HEK293 (cell line): ENCODE measurements around the gene IL10RA.

Experiments used
- CTCF ChIP-seq: fragments of 450-650 bp; formaldehyde crosslinking; IDR thresholded peaks from 2 replicates; pipeline ENCODE4 v1.5.1; 2016; ENCODE audit warnings: missing biosample characterization, missing genetic modification characterization
- SP2 ChIP-seq: fragments of 450-650 bp; formaldehyde crosslinking; IDR thresholded peaks from 2 replicates; pipeline ENCODE4 v1.5.1; 2016; ENCODE audit warnings: missing biosample characterization, missing genetic modification characterization
- ZNF138 ChIP-seq: fragments of 450-650 bp; formaldehyde crosslinking; IDR thresholded peaks from 2 replicates; pipeline ENCODE4 v1.5.1; 2016; ENCODE audit warnings: missing biosample characterization, missing genetic modification characterization, borderline replicate concordance
- ZNF214 ChIP-seq: fragments of 450-650 bp; formaldehyde crosslinking; IDR thresholded peaks from 2 replicates; pipeline ENCODE4 v1.5.1; 2017; ENCODE audit warnings: missing biosample characterization, mild to moderate bottlenecking, missing genetic modification characterization, borderline replicate concordance
- ZNF350 ChIP-seq: fragments of 450-650 bp; formaldehyde crosslinking; IDR thresholded peaks from 2 replicates; pipeline ENCODE4 v1.5.0; 2017; ENCODE audit warnings: missing biosample characterization, mild to moderate bottlenecking, missing genetic modification characterization
- ZNF404 ChIP-seq: fragments of 450-650 bp; formaldehyde crosslinking; IDR thresholded peaks from 2 replicates; pipeline ENCODE4 v1.5.1; 2017; ENCODE audit warnings: missing biosample characterization, missing genetic modification characterization
- ZNF692 ChIP-seq: fragments of 450-650 bp; formaldehyde crosslinking; IDR thresholded peaks from 2 replicates; pipeline ENCODE4 v1.5.1; 2016; ENCODE audit warnings: missing biosample characterization, missing genetic modification characterization
- ZSCAN23 ChIP-seq: fragments of 450-650 bp; formaldehyde crosslinking; IDR thresholded peaks from 2 replicates; pipeline ENCODE4 v1.5.1; 2016; ENCODE audit warnings: missing biosample characterization, missing genetic modification characterization
- TF ChIP-seq, protein P1 (sequence below): fragments of 450-650 bp; formaldehyde crosslinking; IDR thresholded peaks from 2 replicates; pipeline ENCODE4 v1.5.1; 2016; ENCODE audit warnings: missing biosample characterization, missing genetic modification characterization

GRCh38 chr11:118004543-118005223, 18.5 kb downstream of the IL10RA start:
- no peak for TF ChIP-seq ZNF138 (tag by site-specific recombination)
- TF ChIP-seq, protein P1, sequence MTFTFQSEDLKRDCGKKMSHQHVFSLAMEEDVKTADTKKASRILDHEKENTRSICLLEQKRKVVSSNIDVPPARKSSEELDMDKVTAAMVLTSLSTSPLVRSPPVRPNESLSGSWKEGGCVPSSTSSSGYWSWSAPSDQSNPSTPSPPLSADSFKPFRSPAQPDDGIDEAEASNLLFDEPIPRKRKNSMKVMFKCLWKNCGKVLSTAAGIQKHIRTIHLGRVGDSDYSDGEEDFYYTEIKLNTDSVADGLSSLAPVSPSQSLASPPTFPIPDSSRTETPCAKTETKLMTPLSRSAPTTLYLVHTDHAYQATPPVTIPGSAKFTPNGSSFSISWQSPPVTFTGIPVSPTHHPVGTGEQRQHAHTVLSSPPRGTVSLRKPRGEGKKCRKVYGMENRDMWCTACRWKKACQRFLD (tag by site-specific recombination) = no peak
- no peak for TF ChIP-seq SP2 (tag by site-specific recombination)
- TF ChIP-seq CTCF (tag by site-specific recombination) = no peak
- TF ChIP-seq ZNF692 (tag by site-specific recombination) = no peak
- no peak for TF ChIP-seq ZNF350 (tag by site-specific recombination)
- TF ChIP-seq ZNF404 (tag by site-specific recombination) = no peak
- no peak for TF ChIP-seq ZNF214
- TF ChIP-seq ZSCAN23 = no peak
